K562 (cell line): Measurements from ENCODE around the gene NPEPL1. TPM values are rescaled to one million over a fixed set of nuclear protein-coding genes. Genes with fewer than 3 reads are reported as not detected.
A peak's percentile ranks its signal among the peaks of the same experiment; 100 is the strongest.

Experiments used
- CBX5 ChIP-seq: IDR thresholded peaks from 2 replicates; pipeline ENCODE4 v1.6.1; 2014; ENCODE audit warnings: low read depth, borderline replicate concordance
- CGGBP1 ChIP-seq: fragments of 250-450 bp; sonication (Bioruptor Pico); IDR thresholded peaks from 2 replicates; pipeline ENCODE4 v1.9.0; 2021; ENCODE audit warnings: mild to moderate bottlenecking
- COPS2 ChIP-seq: fragments of 450-650 bp; conservative IDR thresholded peaks from 2 replicates; pipeline ENCODE4 v1.6.1; 2016; ENCODE audit warnings: mild to moderate bottlenecking, moderate library complexity
- CREBBP ChIP-seq: IDR thresholded peaks from one replicate; pipeline ENCODE4 v1.6.1; 2012; ENCODE audit warnings: low read depth, mild to moderate bottlenecking, control low read depth, inconsistent platforms, low read length
- ETV1 ChIP-seq: fragments of 450-650 bp; conservative IDR thresholded peaks from 2 replicates; pipeline ENCODE4 v1.6.1; 2016; ENCODE audit warnings: missing genetic modification characterization, control low read depth, low read depth, missing compliant biosample characterization
- MAFK ChIP-seq: IDR thresholded peaks from 2 replicates; pipeline ENCODE4 v1.6.1; 2011; ENCODE audit warnings: low read length, improper control_type of control experiment
- MECOM ChIP-seq: fragments of 250-450 bp; sonication (Bioruptor Pico); IDR thresholded peaks from 2 replicates; pipeline ENCODE4 v1.8.0; 2022; ENCODE audit warnings: inconsistent platforms
- MYC ChIP-seq, 2 experiments: fragments of 250-450 bp in 1 of 2; sonication (Bioruptor Pico) in 1 of 2; IDR thresholded peaks; 2 replicates each; pipeline versions ENCODE4 v1.5.1 to v1.6.1; 2012 to 2021; ENCODE audit warnings: low read depth in 2 of 2, borderline replicate concordance in 1 of 2, improper control_type of control experiment in 1 of 2, low read length in 1 of 2, mild to moderate bottlenecking in 1 of 2, moderate library complexity in 1 of 2
- NR2C2 ChIP-seq, 2 experiments: fragments of 200-800 bp in 1 of 2; sonication (Bioruptor generic) in 1 of 2; sonication (generic) in 1 of 2; formaldehyde crosslinking in 1 of 2; IDR thresholded peaks; 2 replicates each; pipeline versions ENCODE4 v1.6.1 to v1.8.0; 2016 to 2022; ENCODE audit warnings: mild to moderate bottlenecking in 1 of 2, missing compliant biosample characterization in 1 of 2, missing genetic modification characterization in 1 of 2, missing genetic modification reagents in 1 of 2
- POLR3G ChIP-seq: IDR thresholded peaks from 2 replicates; pipeline ENCODE4 v1.6.1; 2011; ENCODE audit not compliant: insufficient read length, insufficient replicate concordance; ENCODE audit errors: extremely low read depth
- PRPF4 ChIP-seq: fragments of 200-400 bp; formaldehyde crosslinking; IDR thresholded peaks from one replicate; pipeline ENCODE4 v1.6.1; 2017; ENCODE audit warnings: low read length, low read depth, mild to moderate bottlenecking; ENCODE audit not compliant: insufficient read depth, poor library complexity, severe bottlenecking
- RFX5 ChIP-seq: IDR thresholded peaks from 2 replicates; pipeline ENCODE4 v1.6.1; 2011; ENCODE audit warnings: low read depth, mild to moderate bottlenecking, improper control_type of control experiment, low read length
- SIRT6 ChIP-seq: IDR thresholded peaks from one replicate; pipeline ENCODE4 v1.6.1; 2012; ENCODE audit warnings: low read depth, mild to moderate bottlenecking, control low read depth, inconsistent platforms, low read length, moderate library complexity
- SMAD1 ChIP-seq: fragments of 150-350 bp; IDR thresholded peaks from 2 replicates; pipeline ENCODE4 v1.6.1; 2014; ENCODE audit warnings: low read length, low read depth; ENCODE audit not compliant: partially characterized antibody
- SMARCA5 ChIP-seq: fragments of 450-650 bp; IDR thresholded peaks from 2 replicates; pipeline ENCODE4 v1.6.1; 2016
- TEAD1 ChIP-seq, 2 experiments: fragments of 450-650 bp in 1 of 2; sonication (generic) in 1 of 2; formaldehyde crosslinking; IDR thresholded peaks; 2 replicates each; pipeline versions ENCODE4 v1.4.0 to v1.8.0; 2020 to 2022; ENCODE audit warnings: mild to moderate bottlenecking in 2 of 2, missing genetic modification reagents in 1 of 2
- ZBTB2 ChIP-seq: fragments of 450-650 bp; IDR thresholded peaks from 2 replicates; pipeline ENCODE4 v1.6.1; 2016; ENCODE audit warnings: antibody characterized with exemption
- ZNF217 ChIP-seq: sonication (generic); formaldehyde crosslinking; IDR thresholded peaks from 2 replicates; pipeline ENCODE4 v1.8.0; 2022; ENCODE audit warnings: mild to moderate bottlenecking, missing genetic modification reagents
- ZNF316 ChIP-seq: fragments of 450-650 bp; IDR thresholded peaks from 2 replicates; pipeline ENCODE4 v1.6.1; 2016
- ZNF324 ChIP-seq: fragments of 250-450 bp; sonication (Bioruptor Pico); IDR thresholded peaks from 2 replicates; pipeline ENCODE4 v1.4.0; 2020; ENCODE audit warnings: mild to moderate bottlenecking
- ZNF445 ChIP-seq: fragments of 250-450 bp; sonication (Bioruptor Pico); IDR thresholded peaks from 2 replicates; pipeline ENCODE4 v1.4.0; 2020; ENCODE audit warnings: low read depth, mild to moderate bottlenecking, moderate library complexity
- ZNF551 ChIP-seq: fragments of 250-450 bp; sonication (Bioruptor Pico); IDR thresholded peaks from 2 replicates; pipeline ENCODE4 v1.5.0; 2021; ENCODE audit warnings: mild to moderate bottlenecking, moderate library complexity
- ZNF830 ChIP-seq: fragments of 250-450 bp; sonication (Bioruptor Pico); IDR thresholded peaks from 2 replicates; pipeline ENCODE4 v1.5.0; 2021; ENCODE audit warnings: mild to moderate bottlenecking
- polyA plus RNA-seq, 8 experiments: library from polyadenylated mRNA; depleted of rRNA in 4 of 8; stranded (reverse) in 5 of 8; unstranded in 3 of 8; fragments of >200 nt; fragmentation: Nextera tagmentation in 2 of 8; fragmentation: Illumina TruSeq in 1 of 8; extraction: Ambion mirVana in 2 of 8; extraction: Trizol in 1 of 8; gene quantifications; 2 replicates each; pipeline versions ENCODE4 v1.2.1 to v1.2.3, GENCODE V29; 2011 to 2014; ENCODE audit warnings: inconsistent platforms in 1 of 8, missing spikeins in 1 of 8
- total RNA-seq, 7 experiments: library from RNA; depleted of rRNA in 6 of 7; stranded (reverse); fragments of >200 nt in 6 of 7; fragmentation: Illumina TruSeq in 2 of 7; extraction: Trizol in 2 of 7; gene quantifications; 2 replicates each; pipeline versions ENCODE4 v1.2.1 to v1.2.3, GENCODE V29; 2011 to 2021; ENCODE audit warnings: low replicate concordance in 1 of 7

NPEPL1 gene
- total and polyA plus RNA-seq, 9 of the 15 experiments (the other 6 are each of a cell fraction or from before 2014, with no cell fraction given): 0.04 to 5.6 (median 0.94) TPM

- TF ChIP-seq MAFK: no peak
- TF ChIP-seq ZNF316: peak; percentile 97
- TF ChIP-seq ZNF324 (CRISPR knock-in tag): no peak
- TF ChIP-seq SMAD1: no peak
- TF ChIP-seq TEAD1 (CRISPR knock-in tag; IDR thresholded peaks at IDR 0.05): peak in 1 of 2 experiments; percentile 71; a peak in 2 of 4 replicates
- TF ChIP-seq SIRT6: no peak
- TF ChIP-seq ZNF551 (CRISPR knock-in tag): no peak
- TF ChIP-seq ZBTB2: peak; percentile 92
- peak; percentile 85 for TF ChIP-seq NR2C2 (CRISPR knock-in tag; IDR thresholded peaks at IDR 0.05)
- TF ChIP-seq NR2C2 (tag; IDR thresholded peaks at IDR 0.05): peak; percentile 89
- TF ChIP-seq ZNF445: no peak
- peak; percentile 22 for TF ChIP-seq PRPF4
- no peak for TF ChIP-seq POLR3G
- TF ChIP-seq ZNF830 (CRISPR knock-in tag): peak; percentile 79; the same call in 1 of the 2 replicates
- TF ChIP-seq CREBBP: no peak
- no peak for TF ChIP-seq MECOM (CRISPR knock-in tag)
- peak; percentile 78 for TF ChIP-seq ETV1 (tag)
- peak; percentile 80; the same call in 1 of the 2 replicates for TF ChIP-seq CBX5
- no peak for TF ChIP-seq COPS2
- TF ChIP-seq SMARCA5: 0 out of 2 replicates have a peak, but pooled peaks have one; percentile 12
- no peak for TF ChIP-seq RFX5
- TF ChIP-seq CGGBP1 (CRISPR knock-in tag): peak; percentile 87; the same call in 1 of the 2 replicates
- TF ChIP-seq ZNF217 (CRISPR knock-in tag): no peak
- peak; percentile 69 for TF ChIP-seq MYC (IDR thresholded peaks at IDR 0.05; ENCODE audit: low read depth, low read length)
- peak; percentile 25; the same call in 1 of the 2 replicates for TF ChIP-seq MYC (CRISPR knock-in tag; IDR thresholded peaks at IDR 0.05; ENCODE audit: borderline replicate concordance, low read depth)
Measured at GRCh38 chr20:58650776-58651558, 41.6 kb upstream of the NPEPL1 start, which contains the start of gene STX16 (continued).
